Type B pancreatic cell (in vitro differentiated cells): ENCODE measurements around the gene LIPG. TPM values are rescaled to one million over a fixed set of nuclear protein-coding genes. Genes with fewer than 3 reads are reported as not detected.

Source experiments
- DNase-seq: peaks from one replicate; pipeline ENCODE4 v3.0.0; 2021; ENCODE audit warnings: mixed read lengths; ENCODE audit not compliant: unreplicated experiment; ENCODE audit errors: extremely low spot score
- H3K27ac Mint-ChIP-seq: 2 replicates; pipeline ENCODE4 v1.8.0; 2021; ENCODE audit warnings: mild to moderate bottlenecking, mixed read lengths
- H3K27me3 Mint-ChIP-seq: 2 replicates; pipeline ENCODE4 v1.8.0; 2021; ENCODE audit warnings: mixed read lengths
- H3K36me3 Mint-ChIP-seq: 2 replicates; pipeline ENCODE4 v1.8.0; 2021; ENCODE audit warnings: mixed read lengths
- H3K4me1 Mint-ChIP-seq: one replicate; pipeline ENCODE4 v1.8.0; 2021; ENCODE audit warnings: mixed read lengths; ENCODE audit not compliant: unreplicated experiment
- H3K4me3 Mint-ChIP-seq: 2 replicates; pipeline ENCODE4 v1.8.0; 2021; ENCODE audit warnings: mild to moderate bottlenecking, mixed read lengths
- H3K9me3 Mint-ChIP-seq: 2 replicates; pipeline ENCODE4 v1.8.0; 2021; ENCODE audit warnings: mixed read lengths
- CTCF ChIP-seq: fragments of 200-600 bp; sonication (generic); conservative IDR thresholded peaks from 2 replicates; pipeline ENCODE4 v1.5.0; 2021; ENCODE audit warnings: antibody characterized with exemption, mild to moderate bottlenecking
- total RNA-seq: library from RNA; stranded (reverse); gene quantifications from 2 replicates; pipeline ENCODE4 v1.2.1, GENCODE V29; 2021; ENCODE audit warnings: low replicate concordance

Gene LIPG
- total RNA-seq, 1 donor from 2014 or later = 16.9 TPM

GRCh38 chr18:49597157-49597931 is 35.5 kb downstream of the LIPG start:
- Mint-ChIP-seq H3K4me1 (peaks cover 12% of the 10 kb centered on the region), H3K4me3 (no peak overlapping the region), H3K27me3 (no peaks in the 10 kb centered on the region), H3K36me3 (no peaks in the 10 kb centered on the region), H3K9me3 (peaks cover 6% of the 10 kb centered on the region), H3K27ac (peak overlapping the region; percentile 7)
- no peak for TF ChIP-seq CTCF
- no peak for DNase-seq

- Mint-ChIP-seq H3K27me3 (no peaks in the 10 kb centered on the region), H3K27ac (no peak overlapping the region), H3K4me1 (peaks cover 12% of the 10 kb centered on the region), H3K4me3 (no peak overlapping the region), H3K36me3 (no peaks in the 10 kb centered on the region), H3K9me3 (peaks cover 6% of the 10 kb centered on the region)
- TF ChIP-seq CTCF = no peak
- DNase-seq = no peak
Observed at GRCh38 chr18:49601211-49601610, 39.4 kb downstream of the LIPG start.

- Mint-ChIP-seq H3K4me1 (peaks cover 29% of the 10 kb centered on the region), H3K4me3 (no peak overlapping the region), H3K9me3 (no peaks in the 10 kb centered on the region), H3K27ac (peak overlapping the region; percentile 6), H3K36me3 (no peaks in the 10 kb centered on the region), H3K27me3 (peaks cover 4% of the 10 kb centered on the region)
- TF ChIP-seq CTCF = no peak
- DNase-seq = no peak
Observed at GRCh38 chr18:49608366-49609255, 46.8 kb downstream of the LIPG start.

- Mint-ChIP-seq H3K27me3 (peaks cover 8% of the 10 kb centered on the region), H3K9me3 (no peaks in the 10 kb centered on the region), H3K4me1 (peaks cover 35% of the 10 kb centered on the region), H3K27ac (peak overlapping the region; percentile 54), H3K4me3 (no peak overlapping the region), H3K36me3 (no peaks in the 10 kb centered on the region)
- no peak for TF ChIP-seq CTCF
- no peak for DNase-seq
Observed at GRCh38 chr18:49609256-49610021, 47.6 kb downstream of the LIPG start.

GRCh38 chr18:49610022-49610445 is 48.2 kb downstream of the LIPG start:
- H3K4me1 Mint-ChIP-seq = peaks cover 35% of the 10 kb centered on the region
- H3K27ac Mint-ChIP-seq = no peak overlapping the region
- DNase-seq = no peak
- H3K4me3 Mint-ChIP-seq = no peak overlapping the region
- TF ChIP-seq CTCF = no peak
- no peaks in the 10 kb centered on the region for H3K9me3 Mint-ChIP-seq
- peaks cover 8% of the 10 kb centered on the region for H3K27me3 Mint-ChIP-seq
- no peaks in the 10 kb centered on the region for H3K36me3 Mint-ChIP-seq
